HG03159 (cell line): ENCODE results near the gene FBXL5.

Source experiments
- ATAC-seq: cut with Tn5 transposase; IDR thresholded peaks from one replicate; pipeline ENCODE4 v1.9.1; 2021; ENCODE audit warnings: mild to moderate bottlenecking, moderate library complexity; ENCODE audit not compliant: unreplicated experiment

Gene FBXL5

GRCh38 chr4:15676899-15677298, 21.7 kb upstream of the FBXL5 start:
- ATAC-seq, result no peak

DNA sequence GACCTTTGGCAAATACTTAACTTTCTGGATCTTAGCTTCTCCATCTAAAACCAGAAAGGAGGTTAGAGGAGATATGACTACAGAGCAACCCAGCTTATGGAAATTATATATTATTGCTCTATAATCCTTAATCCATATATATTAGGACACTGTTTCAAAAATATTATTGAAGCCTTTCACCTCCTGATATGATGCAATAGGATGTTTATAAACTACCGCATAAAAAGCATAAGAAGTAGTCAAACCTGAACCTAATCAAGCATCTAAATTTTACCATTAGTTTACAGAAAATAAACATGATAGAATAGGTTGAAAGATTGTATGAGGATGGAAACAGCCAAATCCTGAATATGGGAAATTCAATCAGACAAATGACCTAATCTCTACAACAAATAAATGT, 20.9 kb upstream of the FBXL5 start:
- no peak for ATAC-seq

DNA sequence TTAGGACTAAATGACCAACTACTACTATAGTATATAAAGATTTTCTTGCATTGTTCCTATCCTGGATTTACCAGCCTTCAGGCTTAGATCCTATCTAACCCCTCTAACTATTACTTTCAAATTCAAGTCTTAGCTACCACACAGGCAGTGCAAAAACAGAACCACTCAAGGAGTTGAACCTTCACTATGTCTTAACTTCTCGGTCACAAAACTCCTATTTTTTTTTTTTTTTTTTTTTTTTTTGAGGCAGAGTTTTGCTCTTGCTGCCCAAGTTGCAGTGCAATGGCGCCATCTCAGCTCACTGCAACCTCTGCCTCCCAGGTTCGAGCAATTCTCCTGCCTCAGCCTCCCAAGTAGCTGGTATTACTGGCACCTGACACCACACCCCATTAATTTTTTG, 20.2 kb upstream of the FBXL5 start:
- no peak for ATAC-seq

GRCh38 chr4:15674926-15675325, 19.8 kb upstream of the FBXL5 start:
- no peak for ATAC-seq

GRCh38 chr4:15674046-15674445, 18.9 kb upstream of the FBXL5 start:
- no peak for ATAC-seq

DNA sequence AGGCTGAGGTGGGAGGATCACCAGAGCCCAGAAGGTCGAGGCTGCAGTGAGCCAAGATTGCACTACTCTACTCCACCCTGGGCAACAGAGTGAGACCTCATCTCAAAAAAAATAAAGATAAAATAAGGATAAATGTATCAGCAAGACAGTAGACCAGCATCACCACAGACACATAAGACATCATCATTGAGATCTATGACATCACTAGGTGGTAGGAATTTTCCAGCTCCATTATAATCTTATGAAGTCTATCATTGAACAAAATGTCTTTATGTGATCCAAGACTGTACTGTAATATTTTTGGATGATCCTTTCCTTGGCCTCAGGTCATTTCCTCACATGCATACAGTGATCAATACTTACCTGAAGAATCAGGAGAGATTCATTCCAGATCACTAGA, 18.2 kb upstream of the FBXL5 start:
- ATAC-seq, result no peak

- no peak for ATAC-seq
Measured at GRCh38 chr4:15672101-15672500, 16.9 kb upstream of the FBXL5 start.

- no peak for ATAC-seq
Measured at GRCh38 chr4:15670576-15670975, 15.4 kb upstream of the FBXL5 start.

- no peak for ATAC-seq
Measured at GRCh38 chr4:15668566-15669435, 13.6 kb upstream of the FBXL5 start.

- no peak for ATAC-seq
Measured at GRCh38 chr4:15667006-15667405, 11.8 kb upstream of the FBXL5 start.

- ATAC-seq, result no peak
Measured at GRCh38 chr4:15665753-15666365, 10.7 kb upstream of the FBXL5 start.

DNA sequence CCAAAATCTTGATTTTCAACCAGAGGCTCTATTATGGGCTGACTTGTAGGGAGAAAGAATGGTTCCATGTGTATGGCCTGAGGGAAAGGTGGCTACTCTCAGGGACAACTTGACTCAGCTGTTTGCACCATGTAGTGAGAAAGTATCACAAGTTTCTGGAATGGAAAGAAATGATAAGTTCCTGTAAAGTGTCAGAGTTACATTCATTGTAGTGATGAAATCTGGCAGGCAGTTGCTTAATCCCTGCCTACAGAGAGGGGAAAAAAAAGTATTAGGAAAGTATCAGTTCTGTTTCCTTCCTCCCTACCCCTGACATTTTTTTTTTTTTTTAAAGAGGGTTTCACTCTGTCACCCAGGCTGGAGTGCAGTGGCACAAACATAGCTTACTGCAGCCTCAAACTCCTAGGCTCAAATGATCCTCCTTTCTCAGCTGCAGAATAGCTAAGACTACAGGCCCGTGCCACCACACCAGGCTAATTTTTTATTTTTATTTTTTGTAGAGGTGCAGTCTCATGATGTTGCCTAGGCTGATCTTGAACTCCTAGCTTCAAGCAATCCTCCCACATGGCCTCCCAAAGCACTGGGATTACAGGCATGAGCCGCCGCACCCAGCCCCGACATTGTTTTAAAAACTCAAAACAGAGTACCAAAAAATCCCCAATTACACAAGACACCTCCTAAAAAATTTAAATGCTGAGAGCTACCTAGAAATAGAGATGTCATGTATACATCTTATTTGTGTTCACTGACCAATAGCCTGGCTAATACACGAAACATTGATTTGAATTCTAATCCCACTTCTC, 4.8 kb upstream of the FBXL5 start:
- no peak for ATAC-seq

DNA sequence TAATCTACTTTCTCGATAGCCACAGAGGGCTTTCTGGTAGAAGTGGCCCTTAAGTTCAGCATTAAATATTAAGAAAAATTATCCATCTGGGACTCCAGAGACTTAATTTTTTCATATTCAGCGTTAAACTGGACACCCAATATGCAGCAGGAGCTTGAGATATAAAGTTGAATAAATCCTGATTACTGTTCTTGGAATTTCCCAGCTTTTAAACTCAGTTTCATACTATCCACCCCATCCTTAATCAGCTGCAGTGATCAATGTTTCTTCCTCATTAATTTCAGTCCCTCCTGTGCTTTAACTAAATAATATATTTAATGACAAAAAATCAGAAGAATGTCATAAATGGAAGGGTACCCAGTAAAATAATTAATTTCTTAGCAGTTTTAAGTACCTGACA, 3.6 kb upstream of the FBXL5 start:
- ATAC-seq, result no peak

GRCh38 chr4:15658136-15658770, 3.1 kb upstream of the FBXL5 start:
- ATAC-seq, result no peak

- no peak for ATAC-seq
Measured at GRCh38 chr4:15657366-15657765, 2.2 kb upstream of the FBXL5 start.

- ATAC-seq, result no peak
Measured at GRCh38 chr4:15656038-15656470, 897 bp upstream of the FBXL5 start.

GRCh38 chr4:15654593-15655222, 449 bp downstream of the FBXL5 start:
- peak; percentile 44 for ATAC-seq

DNA sequence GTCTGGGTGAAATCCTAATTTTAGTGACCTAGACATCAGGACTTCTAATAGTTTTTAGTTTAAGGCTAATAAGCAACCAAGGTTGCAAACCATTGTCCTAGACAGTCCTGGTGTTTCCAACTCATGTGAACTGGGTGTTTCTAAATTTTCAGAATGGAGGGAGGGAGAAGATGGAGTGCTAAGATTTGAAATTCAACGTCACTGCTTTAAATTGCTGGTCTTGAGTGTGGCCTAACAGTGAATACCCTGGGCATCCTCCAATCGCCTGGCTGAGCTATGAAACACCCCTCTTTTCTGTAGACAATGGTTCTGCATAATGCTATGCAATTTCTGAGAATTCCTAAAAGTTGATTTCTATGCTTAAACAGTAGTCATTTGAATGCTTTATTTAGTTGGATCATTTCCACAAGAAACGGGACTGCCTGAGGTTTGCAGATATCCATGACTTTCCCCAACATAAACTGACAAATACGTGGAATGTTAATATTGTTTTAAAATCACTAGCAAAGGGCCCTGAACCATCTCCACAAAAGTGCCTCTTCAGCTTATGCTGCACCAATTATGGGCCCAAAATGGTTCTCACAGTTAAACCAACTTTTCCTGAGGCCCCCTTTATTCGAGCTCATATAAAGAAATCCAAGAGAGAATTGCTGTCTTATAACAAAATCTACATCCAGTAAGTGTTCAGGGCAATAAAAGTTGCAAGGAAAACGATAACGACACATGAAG, 1.1 kb downstream of the FBXL5 start:
- peak; percentile 31 for ATAC-seq

DNA sequence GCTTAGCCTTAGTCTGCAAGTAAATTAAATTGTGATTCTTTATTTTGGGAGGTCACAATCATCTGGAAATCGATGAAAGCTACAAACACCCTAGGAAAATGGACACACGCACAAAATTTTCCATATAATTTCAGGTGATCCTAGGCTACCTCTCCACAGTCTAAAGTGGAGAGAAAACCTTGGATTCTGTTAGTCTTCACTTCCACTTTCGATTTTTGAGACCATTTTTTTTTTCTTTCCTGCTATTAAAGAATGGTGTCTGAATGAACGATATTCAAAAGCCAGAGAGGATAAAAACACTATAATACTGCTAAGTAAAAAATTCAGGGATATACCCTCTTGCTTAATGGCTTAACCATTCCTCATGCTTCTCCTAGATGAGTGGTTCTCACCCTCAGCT, 1.7 kb downstream of the FBXL5 start:
- no peak for ATAC-seq

- no peak for ATAC-seq
Measured at GRCh38 chr4:15652841-15653240, 2.3 kb downstream of the FBXL5 start.
